Measurements from ENCODE around the gene ARID3C. TPM values are rescaled to one million over a fixed set of nuclear protein-coding genes. Genes with fewer than 3 reads are reported as not detected.

The ARID3C gene
- total and polyA plus RNA-seq, 2 of the 8 experiments (the other 6 are each of a cell fraction or from before 2014, with no cell fraction given) = 0.08 TPM; not detected in 1

DNA sequence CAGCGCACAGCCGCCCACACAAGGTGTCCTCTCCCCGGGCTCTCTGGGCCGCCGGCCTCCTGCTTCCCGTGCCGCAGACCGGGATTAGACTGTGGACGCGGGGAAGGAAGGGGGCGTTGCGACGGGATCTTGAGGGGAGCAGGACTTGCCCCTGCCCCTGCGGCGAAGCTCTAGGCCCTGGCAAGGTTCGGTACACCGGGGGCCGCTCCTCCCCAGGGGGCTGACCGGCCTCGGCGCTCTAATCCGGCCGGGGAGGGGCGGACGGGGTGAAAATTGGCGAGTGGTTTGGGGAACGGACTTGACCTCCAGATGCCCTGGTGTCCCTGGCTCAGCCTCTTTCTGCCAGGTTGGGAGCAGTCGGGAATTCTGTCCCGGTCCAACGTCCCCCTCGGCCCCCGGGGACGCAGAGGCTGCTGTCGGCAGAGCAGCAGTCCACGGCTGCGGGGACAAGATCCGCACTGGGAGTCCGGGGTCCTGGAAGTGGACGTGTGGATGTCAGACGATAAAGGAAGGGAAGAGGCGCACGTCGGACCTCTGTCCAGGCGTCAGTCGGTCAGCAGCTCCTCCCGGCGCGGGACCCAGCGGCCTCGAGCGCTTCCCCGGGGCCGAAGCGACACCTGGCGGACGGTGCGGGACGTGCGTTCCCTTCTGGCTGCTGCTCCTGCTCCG, 37.5 kb downstream of the ARID3C start (continued):
- TF ChIP-seq, protein P1, sequence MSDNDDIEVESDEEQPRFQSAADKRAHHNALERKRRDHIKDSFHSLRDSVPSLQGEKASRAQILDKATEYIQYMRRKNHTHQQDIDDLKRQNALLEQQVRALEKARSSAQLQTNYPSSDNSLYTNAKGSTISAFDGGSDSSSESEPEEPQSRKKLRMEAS (IDR thresholded peaks at IDR 0.05) = peak; percentile 52
- TF ChIP-seq EZH2 (IDR thresholded peaks at IDR 0.05; ENCODE audit: low read depth, low read length, severe bottlenecking) (peak; percentile 72), CEBPB (IDR thresholded peaks at IDR 0.05; ENCODE audit: low read depth, low read length) (no peak), ZNF274 (IDR thresholded peaks at IDR 0.05; ENCODE audit: borderline replicate concordance, extremely low read depth, low read length) (no peak), SIN3A (conservative IDR thresholded peaks at IDR 0.05 in 1 of 2, IDR thresholded peaks at IDR 0.05 in 1 of 2; ENCODE audit: low read depth in 1 of 2, low read length in 2 of 2) (0 out of 4 replicates have a peak, but pooled peaks of 1 of the 2 experiments have one; percentile 37), RAD21 (IDR thresholded peaks at IDR 0.05 in 1 of 2, conservative IDR thresholded peaks at IDR 0.05 in 1 of 2; ENCODE audit: low read depth in 2 of 2, low read length in 2 of 2) (peak; percentile 91 to 93), RBBP5 (IDR thresholded peaks at IDR 0.05; ENCODE audit: borderline replicate concordance, low read depth, low read length) (0 out of 2 replicates have a peak, but pooled peaks have one; percentile 19), CTBP2 (IDR thresholded peaks at IDR 0.05; ENCODE audit: borderline replicate concordance, insufficient read depth, insufficient read length, low read length) (peak; percentile 58), EP300 (IDR thresholded peaks at IDR 0.05; ENCODE audit: borderline replicate concordance in 1 of 2, low read depth in 2 of 2, low read length in 2 of 2) (no peak), GABPA (IDR thresholded peaks at IDR 0.05; ENCODE audit: borderline replicate concordance, insufficient read depth, low read length) (peak; percentile 72; the same call in 1 of the 2 replicates)
